WTC11 (cell line): ENCODE results near the gene ISOC2. TPM values are rescaled to one million over a fixed set of nuclear protein-coding genes. Genes with fewer than 3 reads are reported as not detected.

Experiments used
- ATAC-seq: fragments of 200-7000 bp; cut with Tn5 transposase; 2 replicates; pipeline ENCODE4 v1.10.0; 2021; ENCODE audit warnings: mild to moderate bottlenecking, moderate library complexity
- CTCF ChIA-PET: fragments of 300-600 bp; sonication (Branson Sonifier 250); formaldehyde crosslinking; loops from one replicate; lab custom pipeline; 2021; ENCODE audit warnings: antibody characterized with exemption; lab: Charles Lee
- POLR2A ChIA-PET: fragments of 350-600 bp; sonication (Branson Sonifier 250); formaldehyde crosslinking; loops from one replicate; lab custom pipeline; 2021; ENCODE audit warnings: antibody characterized with exemption; lab: Charles Lee
- DNase-seq: peaks from one replicate; pipeline ENCODE4 v3.0.0; 2021; ENCODE audit warnings: low spot score
- H3K27ac Mint-ChIP-seq: 2 replicates; pipeline ENCODE4 v1.8.0; 2021; ENCODE audit warnings: mixed read lengths
- H3K27me3 Mint-ChIP-seq: 2 replicates; pipeline ENCODE4 v1.8.0; 2021; ENCODE audit warnings: low read depth, mild to moderate bottlenecking, moderate library complexity, mixed read lengths
- H3K36me3 Mint-ChIP-seq: 2 replicates; pipeline ENCODE4 v1.8.0; 2021; ENCODE audit warnings: mixed read lengths
- H3K4me1 Mint-ChIP-seq: 2 replicates; pipeline ENCODE4 v1.8.0; 2022; ENCODE audit warnings: mixed read lengths
- H3K4me3 Mint-ChIP-seq: 2 replicates; pipeline ENCODE4 v1.8.0; 2021; ENCODE audit warnings: mild to moderate bottlenecking, moderate library complexity, mixed read lengths
- H3K9me3 Mint-ChIP-seq: 2 replicates; pipeline ENCODE4 v1.8.0; 2021; ENCODE audit warnings: mixed read lengths
- ATF3 ChIP-seq: sonication (generic); formaldehyde crosslinking; conservative IDR thresholded peaks from 2 replicates; pipeline ENCODE4 v1.8.1; 2022; ENCODE audit warnings: mild to moderate bottlenecking, missing genetic modification reagents
- CTCF ChIP-seq: fragments of 200-600 bp; IDR thresholded peaks from 2 replicates; pipeline ENCODE4 v1.8.0; 2022; ENCODE audit warnings: antibody characterized with exemption
- ESRRA ChIP-seq: sonication (generic); formaldehyde crosslinking; IDR thresholded peaks from 2 replicates; pipeline ENCODE4 v1.8.1; 2022; ENCODE audit warnings: mild to moderate bottlenecking, missing genetic modification reagents, borderline replicate concordance
- JUN ChIP-seq: sonication (generic); formaldehyde crosslinking; IDR thresholded peaks from 2 replicates; pipeline ENCODE4 v1.8.0; 2023; ENCODE audit warnings: mild to moderate bottlenecking, missing genetic modification reagents
- NFATC4 ChIP-seq: fragments of 250-450 bp; sonication (Bioruptor Pico); IDR thresholded peaks from 2 replicates; pipeline ENCODE4 v1.9.0; 2021; ENCODE audit warnings: mild to moderate bottlenecking
- ZBTB21 ChIP-seq: sonication (generic); formaldehyde crosslinking; IDR thresholded peaks from 2 replicates; pipeline ENCODE4 v1.8.1; 2023; ENCODE audit warnings: mild to moderate bottlenecking, missing genetic modification reagents, borderline replicate concordance
- ZNF121 ChIP-seq: sonication (generic); formaldehyde crosslinking; IDR thresholded peaks from 2 replicates; pipeline ENCODE4 v1.8.0; 2023; ENCODE audit warnings: missing genetic modification reagents
- ZNF671 ChIP-seq: fragments of 250-450 bp; sonication (Bioruptor Pico); IDR thresholded peaks from 2 replicates; pipeline ENCODE4 v1.8.0; 2021; ENCODE audit warnings: mild to moderate bottlenecking
- total RNA-seq: library from RNA; stranded (reverse); gene quantifications from 3 replicates; pipeline ENCODE4 v1.2.3, GENCODE V29; 2021
- TF ChIP-seq, protein P1 (sequence below): sonication (generic); formaldehyde crosslinking; IDR thresholded peaks from 2 replicates; pipeline ENCODE4 v1.8.1; 2023; ENCODE audit warnings: mild to moderate bottlenecking, missing genetic modification reagents, borderline replicate concordance
- TF ChIP-seq, protein P2 (sequence below): fragments of 250-450 bp; sonication (Bioruptor Pico); IDR thresholded peaks from 2 replicates; pipeline ENCODE4 v1.9.0; 2021; ENCODE audit warnings: moderate library complexity, mild to moderate bottlenecking, inconsistent platforms, borderline replicate concordance
- TF ChIP-seq, protein P3 (sequence below): fragments of 250-450 bp; sonication (Bioruptor Pico); IDR thresholded peaks from 2 replicates; pipeline ENCODE4 v2.1.2; 2022; ENCODE audit warnings: mild to moderate bottlenecking, moderate library complexity
- TF ChIP-seq, protein P4 (sequence below): sonication (generic); formaldehyde crosslinking; IDR thresholded peaks from 2 replicates; pipeline ENCODE4 v1.8.1; 2023; ENCODE audit warnings: mild to moderate bottlenecking, missing genetic modification reagents, moderate library complexity
- TF ChIP-seq, protein P5 (sequence below): sonication (generic); formaldehyde crosslinking; conservative IDR thresholded peaks from 2 replicates; pipeline ENCODE4 v1.8.1; 2023; ENCODE audit warnings: mild to moderate bottlenecking, low read depth, missing genetic modification reagents, moderate library complexity
- TF ChIP-seq, protein P6 (sequence below): sonication (generic); formaldehyde crosslinking; IDR thresholded peaks from 2 replicates; pipeline ENCODE4 v1.8.1; 2022; ENCODE audit warnings: missing genetic modification reagents, borderline replicate concordance

ISOC2 gene
- total RNA-seq, 1 experiment from 2014 or later = 96.3 TPM

DNA sequence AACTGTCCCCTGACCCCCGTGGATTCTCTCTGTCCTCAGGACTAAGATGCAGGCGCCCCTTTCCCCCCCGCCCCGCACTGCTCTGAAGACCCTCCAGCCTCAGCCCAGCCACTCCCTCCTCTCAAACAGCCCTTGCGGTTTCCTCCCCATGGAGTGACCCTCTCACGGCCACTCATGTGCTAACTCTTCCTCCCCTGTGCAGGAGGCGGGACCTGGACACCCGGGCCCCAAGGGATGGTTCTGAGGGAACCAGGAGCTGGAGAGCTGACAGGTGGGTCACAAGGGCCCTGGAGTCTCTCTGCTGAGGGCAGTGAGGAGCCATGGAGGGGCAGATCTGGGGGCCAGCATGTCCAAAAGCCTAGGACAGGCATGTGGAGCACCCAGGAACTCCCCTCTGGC lies 1.9 kb downstream of the ISOC2 start (continued):
- TF ChIP-seq, protein P1, sequence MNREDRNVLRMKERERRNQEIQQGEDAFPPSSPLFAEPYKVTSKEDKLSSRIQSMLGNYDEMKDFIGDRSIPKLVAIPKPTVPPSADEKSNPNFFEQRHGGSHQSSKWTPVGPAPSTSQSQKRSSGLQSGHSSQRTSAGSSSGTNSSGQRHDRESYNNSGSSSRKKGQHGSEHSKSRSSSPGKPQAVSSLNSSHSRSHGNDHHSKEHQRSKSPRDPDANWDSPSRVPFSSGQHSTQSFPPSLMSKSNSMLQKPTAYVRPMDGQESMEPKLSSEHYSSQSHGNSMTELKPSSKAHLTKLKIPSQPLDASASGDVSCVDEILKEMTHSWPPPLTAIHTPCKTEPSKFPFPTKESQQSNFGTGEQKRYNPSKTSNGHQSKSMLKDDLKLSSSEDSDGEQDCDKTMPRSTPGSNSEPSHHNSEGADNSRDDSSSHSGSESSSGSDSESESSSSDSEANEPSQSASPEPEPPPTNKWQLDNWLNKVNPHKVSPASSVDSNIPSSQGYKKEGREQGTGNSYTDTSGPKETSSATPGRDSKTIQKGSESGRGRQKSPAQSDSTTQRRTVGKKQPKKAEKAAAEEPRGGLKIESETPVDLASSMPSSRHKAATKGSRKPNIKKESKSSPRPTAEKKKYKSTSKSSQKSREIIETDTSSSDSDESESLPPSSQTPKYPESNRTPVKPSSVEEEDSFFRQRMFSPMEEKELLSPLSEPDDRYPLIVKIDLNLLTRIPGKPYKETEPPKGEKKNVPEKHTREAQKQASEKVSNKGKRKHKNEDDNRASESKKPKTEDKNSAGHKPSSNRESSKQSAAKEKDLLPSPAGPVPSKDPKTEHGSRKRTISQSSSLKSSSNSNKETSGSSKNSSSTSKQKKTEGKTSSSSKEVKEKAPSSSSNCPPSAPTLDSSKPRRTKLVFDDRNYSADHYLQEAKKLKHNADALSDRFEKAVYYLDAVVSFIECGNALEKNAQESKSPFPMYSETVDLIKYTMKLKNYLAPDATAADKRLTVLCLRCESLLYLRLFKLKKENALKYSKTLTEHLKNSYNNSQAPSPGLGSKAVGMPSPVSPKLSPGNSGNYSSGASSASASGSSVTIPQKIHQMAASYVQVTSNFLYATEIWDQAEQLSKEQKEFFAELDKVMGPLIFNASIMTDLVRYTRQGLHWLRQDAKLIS (CRISPR knock-in tag) = no peak

- DNase-seq = no peak
- TF ChIP-seq ESRRA (CRISPR knock-in tag) (no peak), ZBTB21 (CRISPR knock-in tag) (no peak), CTCF (no peak), JUN (CRISPR knock-in tag) (no peak)
- TF ChIP-seq, protein P2, sequence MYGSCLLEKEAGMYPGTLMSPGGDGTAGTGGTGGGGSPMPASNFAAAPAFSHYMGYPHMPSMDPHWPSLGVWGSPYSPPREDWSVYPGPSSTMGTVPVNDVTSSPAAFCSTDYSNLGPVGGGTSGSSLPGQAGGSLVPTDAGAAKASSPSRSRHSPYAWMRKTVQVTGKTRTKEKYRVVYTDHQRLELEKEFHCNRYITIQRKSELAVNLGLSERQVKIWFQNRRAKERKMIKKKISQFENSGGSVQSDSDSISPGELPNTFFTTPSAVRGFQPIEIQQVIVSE = no peak
- TF ChIP-seq, all 79 proteins: peak for 0
- Mint-ChIP-seq H3K9me3 (no peaks in the 10 kb centered on the region), H3K36me3 (peaks cover 12% of the 10 kb centered on the region), H3K4me3 (no peak overlapping the region), H3K4me1 (peaks cover 32% of the 10 kb centered on the region), H3K27ac (no peak overlapping the region), H3K27me3 (peaks cover 9% of the 10 kb centered on the region)
- ChIA-PET CTCF (interaction anchor here (1.3 kb wide), 1 partner anchor 10 kb away, joined by 10 read pairs; no protein-coding TSS in a partner anchor), POLR2A (interaction anchor here (0.8 kb wide), 1 partner anchor 73 kb away, joined by 3 read pairs; no protein-coding TSS in a partner anchor)
- ATAC-seq = no peak
Measured at GRCh38 chr19:55457683-55458457, 3.6 kb downstream of the ISOC2 start.

DNA sequence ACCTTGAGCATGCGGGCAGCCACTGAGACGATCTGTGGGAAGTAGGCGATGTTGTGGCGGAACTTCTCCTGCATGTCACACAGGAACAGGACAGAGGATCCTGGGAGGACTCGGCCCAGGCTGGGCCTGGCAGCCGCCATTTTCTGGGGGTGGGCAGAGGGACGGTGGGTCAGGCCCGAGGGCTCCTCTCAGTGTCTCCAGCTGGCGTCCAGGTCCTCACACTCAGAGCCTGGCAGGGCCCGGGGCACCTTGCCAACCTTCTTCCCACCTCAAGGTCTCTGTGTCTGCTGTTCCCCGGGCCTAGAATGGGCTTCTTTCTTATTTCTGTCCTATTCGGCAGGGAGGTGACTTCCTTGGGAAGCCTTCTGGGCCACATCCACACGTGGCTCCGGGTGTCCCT lies 5.1 kb downstream of the ISOC2 start:
- peaks cover 22% of the 10 kb centered on the region for H3K27me3 Mint-ChIP-seq
- ATAC-seq (no peak), DNase-seq (no peak)
- H3K4me1 Mint-ChIP-seq = peaks cover 27% of the 10 kb centered on the region
- POLR2A ChIA-PET = no interaction called here
- no peak overlapping the region for H3K27ac Mint-ChIP-seq
- peaks cover 12% of the 10 kb centered on the region for H3K36me3 Mint-ChIP-seq
- H3K4me3 Mint-ChIP-seq = no peak overlapping the region
- H3K9me3 Mint-ChIP-seq = no peaks in the 10 kb centered on the region
- CTCF ChIA-PET = interaction anchor here (1.3 kb wide), 1 partner anchor 20 kb away, joined by 3 read pairs; the partner anchor contains the start of gene ZNF628
- no peak for TF ChIP-seq ZNF121 (CRISPR knock-in tag)
- TF ChIP-seq ATF3 (CRISPR knock-in tag) = no peak
- TF ChIP-seq, protein P3, sequence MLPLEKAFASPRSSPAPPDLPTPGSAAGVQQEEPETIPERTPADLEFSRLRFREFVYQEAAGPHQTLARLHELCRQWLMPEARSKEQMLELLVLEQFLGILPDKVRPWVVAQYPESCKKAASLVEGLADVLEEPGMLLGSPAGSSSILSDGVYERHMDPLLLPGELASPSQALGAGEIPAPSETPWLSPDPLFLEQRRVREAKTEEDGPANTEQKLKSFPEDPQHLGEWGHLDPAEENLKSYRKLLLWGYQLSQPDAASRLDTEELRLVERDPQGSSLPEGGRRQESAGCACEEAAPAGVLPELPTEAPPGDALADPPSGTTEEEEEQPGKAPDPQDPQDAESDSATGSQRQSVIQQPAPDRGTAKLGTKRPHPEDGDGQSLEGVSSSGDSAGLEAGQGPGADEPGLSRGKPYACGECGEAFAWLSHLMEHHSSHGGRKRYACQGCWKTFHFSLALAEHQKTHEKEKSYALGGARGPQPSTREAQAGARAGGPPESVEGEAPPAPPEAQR (CRISPR knock-in tag) = no peak
- TF ChIP-seq JUN (CRISPR knock-in tag) = no peak
- TF ChIP-seq, protein P4, sequence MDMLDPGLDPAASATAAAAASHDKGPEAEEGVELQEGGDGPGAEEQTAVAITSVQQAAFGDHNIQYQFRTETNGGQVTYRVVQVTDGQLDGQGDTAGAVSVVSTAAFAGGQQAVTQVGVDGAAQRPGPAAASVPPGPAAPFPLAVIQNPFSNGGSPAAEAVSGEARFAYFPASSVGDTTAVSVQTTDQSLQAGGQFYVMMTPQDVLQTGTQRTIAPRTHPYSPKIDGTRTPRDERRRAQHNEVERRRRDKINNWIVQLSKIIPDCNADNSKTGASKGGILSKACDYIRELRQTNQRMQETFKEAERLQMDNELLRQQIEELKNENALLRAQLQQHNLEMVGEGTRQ (CRISPR knock-in tag) = no peak
- TF ChIP-seq NFATC4 = no peak
- TF ChIP-seq, protein P5, sequence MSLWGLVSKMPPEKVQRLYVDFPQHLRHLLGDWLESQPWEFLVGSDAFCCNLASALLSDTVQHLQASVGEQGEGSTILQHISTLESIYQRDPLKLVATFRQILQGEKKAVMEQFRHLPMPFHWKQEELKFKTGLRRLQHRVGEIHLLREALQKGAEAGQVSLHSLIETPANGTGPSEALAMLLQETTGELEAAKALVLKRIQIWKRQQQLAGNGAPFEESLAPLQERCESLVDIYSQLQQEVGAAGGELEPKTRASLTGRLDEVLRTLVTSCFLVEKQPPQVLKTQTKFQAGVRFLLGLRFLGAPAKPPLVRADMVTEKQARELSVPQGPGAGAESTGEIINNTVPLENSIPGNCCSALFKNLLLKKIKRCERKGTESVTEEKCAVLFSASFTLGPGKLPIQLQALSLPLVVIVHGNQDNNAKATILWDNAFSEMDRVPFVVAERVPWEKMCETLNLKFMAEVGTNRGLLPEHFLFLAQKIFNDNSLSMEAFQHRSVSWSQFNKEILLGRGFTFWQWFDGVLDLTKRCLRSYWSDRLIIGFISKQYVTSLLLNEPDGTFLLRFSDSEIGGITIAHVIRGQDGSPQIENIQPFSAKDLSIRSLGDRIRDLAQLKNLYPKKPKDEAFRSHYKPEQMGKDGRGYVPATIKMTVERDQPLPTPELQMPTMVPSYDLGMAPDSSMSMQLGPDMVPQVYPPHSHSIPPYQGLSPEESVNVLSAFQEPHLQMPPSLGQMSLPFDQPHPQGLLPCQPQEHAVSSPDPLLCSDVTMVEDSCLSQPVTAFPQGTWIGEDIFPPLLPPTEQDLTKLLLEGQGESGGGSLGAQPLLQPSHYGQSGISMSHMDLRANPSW (CRISPR knock-in tag) = no peak
- no peak for TF ChIP-seq ZNF671
- TF ChIP-seq, protein P6, sequence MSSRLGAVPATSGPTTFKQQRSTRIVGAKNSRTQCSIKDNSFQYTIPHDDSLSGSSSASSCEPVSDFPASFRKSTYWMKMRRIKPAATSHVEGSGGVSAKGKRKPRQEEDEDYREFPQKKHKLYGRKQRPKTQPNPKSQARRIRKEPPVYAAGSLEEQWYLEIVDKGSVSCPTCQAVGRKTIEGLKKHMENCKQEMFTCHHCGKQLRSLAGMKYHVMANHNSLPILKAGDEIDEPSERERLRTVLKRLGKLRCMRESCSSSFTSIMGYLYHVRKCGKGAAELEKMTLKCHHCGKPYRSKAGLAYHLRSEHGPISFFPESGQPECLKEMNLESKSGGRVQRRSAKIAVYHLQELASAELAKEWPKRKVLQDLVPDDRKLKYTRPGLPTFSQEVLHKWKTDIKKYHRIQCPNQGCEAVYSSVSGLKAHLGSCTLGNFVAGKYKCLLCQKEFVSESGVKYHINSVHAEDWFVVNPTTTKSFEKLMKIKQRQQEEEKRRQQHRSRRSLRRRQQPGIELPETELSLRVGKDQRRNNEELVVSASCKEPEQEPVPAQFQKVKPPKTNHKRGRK = no peak
- no peak for TF ChIP-seq CTCF
- TF ChIP-seq ZBTB21 (CRISPR knock-in tag) = no peak
